Lung (tissue), 12 donors: ENCODE results near the gene TLE3. TPM values are rescaled to one million over a fixed set of nuclear protein-coding genes. Genes with fewer than 3 reads are reported as not detected.

Experiments
- ATAC-seq: fragments of 200-7000 bp; cut with Tn5 transposase; one replicate; pipeline ENCODE4 v1.9.1; 2020; ENCODE audit warnings: moderate number of reproducible peaks; ENCODE audit not compliant: insufficient read depth, low FRiP score
- DNase-seq, 3 donors: peaks; one replicate each; pipeline ENCODE4 v3.0.0-alpha.2; 2013 to 2017
- H3K27ac ChIP-seq, 2 donors: one replicate each; pipeline ENCODE4 v1.5.1; 2013; ENCODE audit warnings: mild to moderate bottlenecking in 2 of 2, moderate library complexity in 2 of 2, control low read depth in 1 of 2, inconsistent platforms in 1 of 2, low read depth in 1 of 2, low read length in 1 of 2
- H3K27me3 ChIP-seq, 3 donors: one replicate each; pipeline ENCODE4 v1.5.1; 2013; ENCODE audit warnings: low read length in 2 of 3; ENCODE audit not compliant: control insufficient read depth in 3 of 3, insufficient read depth in 3 of 3
- H3K36me3 ChIP-seq, 4 donors: one replicate each; pipeline ENCODE4 v1.5.1; 2013; ENCODE audit warnings: low read length in 4 of 4, mild to moderate bottlenecking in 1 of 4, moderate library complexity in 1 of 4; ENCODE audit not compliant: control insufficient read depth in 4 of 4, insufficient read depth in 4 of 4
- H3K4me1 ChIP-seq, 5 donors: one replicate each; pipeline ENCODE4 v1.5.1; 2013; ENCODE audit warnings: low read length in 5 of 5, mild to moderate bottlenecking in 2 of 5, moderate library complexity in 1 of 5; ENCODE audit not compliant: control insufficient read depth in 5 of 5, insufficient read depth in 5 of 5
- H3K4me3 ChIP-seq: one replicate; pipeline ENCODE4 v1.5.1; 2013; ENCODE audit warnings: mild to moderate bottlenecking, control low read depth, moderate library complexity
- H3K9ac ChIP-seq, 2 donors: one replicate each; pipeline ENCODE4 v1.5.1; 2013; ENCODE audit warnings: low read length in 2 of 2, control low read depth in 1 of 2; ENCODE audit not compliant: insufficient read depth in 1 of 2
- H3K9me3 ChIP-seq, 4 donors: one replicate each; pipeline ENCODE4 v1.5.1; 2013; ENCODE audit warnings: low read length in 3 of 4, mild to moderate bottlenecking in 1 of 4, moderate library complexity in 1 of 4; ENCODE audit not compliant: control insufficient read depth in 4 of 4, insufficient read depth in 3 of 4
- WGBS, 2 donors: extraction: QIAGEN DNeasy Blood & Tissue Kit; methylation state at CpG; one replicate each; pipeline ENCODE4 v1.1.7; 2013; 5-methylcytosine and 5-hydroxymethylcytosine counted together
- polyA plus RNA-seq, 2 donors: library from polyadenylated mRNA; stranded (reverse); fragments of 200-250 nt; gene quantifications; one replicate each; pipeline ENCODE4 v1.2.1, GENCODE V29; 2013
- total RNA-seq, 2 donors: library from RNA; depleted of rRNA in 1 of 2; stranded (reverse); fragments of >200 nt in 1 of 2; gene quantifications; one replicate each; pipeline ENCODE4 v1.2.1, GENCODE V29; 2014 to 2021
- TF ChIP-seq, protein P1 (sequence below): IDR thresholded peaks from 2 replicates; pipeline ENCODE4 v1.5.1; 2012; ENCODE audit warnings: mild to moderate bottlenecking; ENCODE audit errors: control extremely low read depth, extremely low read depth
- donor health status: control.
- donor health status: control.
- donor health status: Bipolar disorder and iron deficiency.
- donor health status: healthy.
- donor health status: DM: yes; HTN: yes; CAD: no.

TLE3 gene
- total and polyA plus RNA-seq, 4 donors: 22.7 to 77.3 (median 73.3) TPM

DNA sequence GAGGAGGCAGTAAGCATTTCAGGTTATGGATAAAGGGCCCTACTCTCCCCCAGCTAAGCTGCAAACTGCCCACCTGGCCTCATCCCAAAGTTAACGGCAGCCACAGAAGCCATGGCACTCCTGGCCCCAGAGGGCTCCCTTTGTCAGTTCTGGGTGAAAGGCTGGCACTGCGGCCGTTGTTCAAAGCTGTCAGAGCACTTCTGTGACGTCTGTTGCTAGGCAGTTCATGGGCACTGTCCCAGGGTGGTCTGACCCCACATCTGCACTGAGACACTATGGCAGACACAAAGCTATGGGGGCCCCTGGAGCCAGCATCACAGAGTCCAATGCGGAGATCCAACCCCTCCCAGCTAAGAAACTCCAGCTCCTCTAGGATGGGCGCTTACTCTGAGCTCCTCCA lies 30.0 kb downstream of the TLE3 start:
- WGBS, 2 donors: 92 to 94% methylated on average over 6 of the region's 6 CpGs
- peaks cover 3 to 30% (median 18%) of the 10 kb centered on the region in 5 donors for H3K4me1 ChIP-seq
- no peak overlapping the region for H3K4me3 ChIP-seq
- H3K9ac ChIP-seq: no peak overlapping the region
- H3K27me3 ChIP-seq: no peaks in the 10 kb centered on the region
- no peak for DNase-seq
- ATAC-seq: no peak
- H3K27ac ChIP-seq: no peak overlapping the region
- peaks cover 0 to 67% (median 51%) of the 10 kb centered on the region in 4 donors for H3K36me3 ChIP-seq
- no peaks in the 10 kb centered on the region for H3K9me3 ChIP-seq
- TF ChIP-seq, protein P1, sequence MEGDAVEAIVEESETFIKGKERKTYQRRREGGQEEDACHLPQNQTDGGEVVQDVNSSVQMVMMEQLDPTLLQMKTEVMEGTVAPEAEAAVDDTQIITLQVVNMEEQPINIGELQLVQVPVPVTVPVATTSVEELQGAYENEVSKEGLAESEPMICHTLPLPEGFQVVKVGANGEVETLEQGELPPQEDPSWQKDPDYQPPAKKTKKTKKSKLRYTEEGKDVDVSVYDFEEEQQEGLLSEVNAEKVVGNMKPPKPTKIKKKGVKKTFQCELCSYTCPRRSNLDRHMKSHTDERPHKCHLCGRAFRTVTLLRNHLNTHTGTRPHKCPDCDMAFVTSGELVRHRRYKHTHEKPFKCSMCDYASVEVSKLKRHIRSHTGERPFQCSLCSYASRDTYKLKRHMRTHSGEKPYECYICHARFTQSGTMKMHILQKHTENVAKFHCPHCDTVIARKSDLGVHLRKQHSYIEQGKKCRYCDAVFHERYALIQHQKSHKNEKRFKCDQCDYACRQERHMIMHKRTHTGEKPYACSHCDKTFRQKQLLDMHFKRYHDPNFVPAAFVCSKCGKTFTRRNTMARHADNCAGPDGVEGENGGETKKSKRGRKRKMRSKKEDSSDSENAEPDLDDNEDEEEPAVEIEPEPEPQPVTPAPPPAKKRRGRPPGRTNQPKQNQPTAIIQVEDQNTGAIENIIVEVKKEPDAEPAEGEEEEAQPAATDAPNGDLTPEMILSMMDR: no peak

- H3K9ac ChIP-seq: no peak overlapping the region
- H3K4me3 ChIP-seq: no peak overlapping the region
- H3K27ac ChIP-seq: no peak overlapping the region
- peaks cover 0 to 67% (median 47%) of the 10 kb centered on the region in 4 donors for H3K36me3 ChIP-seq
- no peaks in the 10 kb centered on the region for H3K9me3 ChIP-seq
- H3K27me3 ChIP-seq: no peaks in the 10 kb centered on the region
- DNase-seq: no peak
- 84 to 87% methylated on average over 2 of the region's 2 CpGs for whole genome bisulfite sequencing, 2 donors
- peaks cover 4 to 37% (median 22%) of the 10 kb centered on the region in 5 donors for H3K4me1 ChIP-seq
- TF ChIP-seq, protein P1: no peak
- no peak for ATAC-seq
Observed at GRCh38 chr15:70067011-70067410, 30.7 kb downstream of the TLE3 start.

DNA sequence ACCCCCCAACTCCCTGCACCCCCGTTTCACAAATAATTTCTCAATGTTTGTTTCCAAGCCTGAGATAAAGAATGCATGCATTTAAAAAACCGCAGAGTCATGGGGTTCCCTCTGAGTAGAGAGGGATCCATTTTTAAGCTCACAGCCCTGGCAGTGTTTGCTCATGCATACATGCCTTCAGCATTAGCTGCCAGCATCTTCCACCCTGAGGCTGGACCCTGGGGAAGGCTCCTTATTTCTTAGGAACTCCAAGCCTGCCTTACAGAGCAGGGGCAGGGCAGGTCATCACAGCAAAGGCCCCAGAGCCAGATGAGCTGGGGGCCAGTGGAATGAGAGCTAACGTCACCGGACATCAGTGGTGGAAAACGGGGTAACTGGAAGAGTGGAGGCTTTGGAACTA lies 31.3 kb downstream of the TLE3 start:
- ATAC-seq (no peak), DNase-seq (no peak)
- no peak overlapping the region for H3K4me3 ChIP-seq
- WGBS, 2 donors: 86 to 93% methylated on average over 5 of the region's 5 CpGs
- no peaks in the 10 kb centered on the region for H3K27me3 ChIP-seq
- H3K4me1 ChIP-seq: peaks cover 4 to 43% (median 28%) of the 10 kb centered on the region in 5 donors
- no peak overlapping the region for H3K9ac ChIP-seq
- H3K9me3 ChIP-seq: no peaks in the 10 kb centered on the region
- H3K36me3 ChIP-seq: peaks cover 0 to 67% (median 49%) of the 10 kb centered on the region in 4 donors
- TF ChIP-seq, protein P1: no peak
- no peak overlapping the region for H3K27ac ChIP-seq

DNA sequence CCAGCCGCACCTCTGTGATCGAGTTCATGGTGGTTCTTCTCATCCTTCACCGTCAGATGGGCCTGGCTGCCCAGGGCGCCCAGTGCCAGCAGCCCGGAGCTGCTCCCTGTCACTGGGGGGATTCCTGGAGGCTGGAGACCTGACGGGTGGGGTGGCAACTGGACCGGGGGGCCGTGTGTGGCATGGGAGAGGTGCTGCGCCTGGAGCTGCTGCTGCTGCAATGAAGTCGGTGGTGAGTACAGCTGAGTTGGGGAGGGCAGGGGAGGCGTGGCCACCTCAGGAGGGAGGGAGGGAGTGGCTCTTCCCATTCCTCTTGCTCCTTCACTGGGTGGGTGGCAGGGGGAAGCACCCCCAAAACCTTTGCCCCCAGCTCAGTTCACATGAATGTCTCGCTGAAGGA lies 31.7 kb downstream of the TLE3 start:
- Histone ChIP-seq H3K27ac (no peak overlapping the region), H3K4me3 (no peak overlapping the region), H3K9me3 (no peaks in the 10 kb centered on the region), H3K4me1 (peaks cover 4 to 47% (median 32%) of the 10 kb centered on the region in 5 donors), H3K36me3 (peaks cover 0 to 68% (median 51%) of the 10 kb centered on the region in 4 donors), H3K27me3 (no peaks in the 10 kb centered on the region), H3K9ac (no peak overlapping the region)
- TF ChIP-seq, protein P1: no peak
- no peak for ATAC-seq
- WGBS, 2 donors: 94 to 97% methylated on average over 12 of the region's 12 CpGs
- DNase-seq: no peak
